ENCODE data around the gene OR2V2.

OR2V2 gene

DNA sequence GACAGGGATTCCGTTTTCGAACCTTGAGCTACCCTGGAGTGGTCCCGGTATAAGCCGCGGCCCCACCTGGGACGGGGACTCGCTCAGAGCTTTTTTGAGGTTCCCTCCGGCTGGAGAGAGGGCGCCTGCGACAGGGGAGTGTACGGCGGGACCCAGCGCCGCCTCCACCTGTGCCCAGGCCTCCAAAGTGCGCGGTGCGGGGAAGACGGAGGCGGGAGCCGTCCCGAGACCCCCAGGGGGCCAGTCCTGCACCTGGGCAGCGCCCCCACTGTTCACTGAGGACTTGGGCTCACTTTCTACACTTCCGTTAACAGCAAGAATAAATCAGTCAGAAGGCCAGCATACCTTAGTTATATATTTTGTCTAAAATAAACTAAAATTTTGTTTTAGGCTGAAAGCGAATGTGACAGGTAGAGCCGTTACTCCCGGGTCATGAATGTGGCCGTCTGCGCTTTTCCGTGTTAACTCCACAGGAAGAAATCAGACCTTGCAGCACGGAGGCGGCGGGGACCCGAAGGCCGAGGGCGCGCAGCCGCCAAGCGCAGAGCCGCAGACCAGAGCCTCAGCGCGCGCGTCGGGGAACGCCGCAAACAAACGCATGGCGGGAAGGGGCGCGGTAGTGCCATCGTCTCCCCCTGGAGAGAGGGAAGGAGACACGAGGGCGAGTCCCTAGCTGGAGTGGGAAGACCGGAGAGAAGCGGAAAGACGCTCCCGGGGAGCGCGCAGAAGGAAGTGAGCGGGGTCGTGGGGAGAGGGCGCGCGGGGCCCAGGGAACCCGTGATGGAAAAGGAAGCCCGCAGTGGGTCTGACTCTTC is 43.5 kb downstream of the OR2V2 start:
- DNase-seq (ENCODE audit: low read depth), result no peak

DNA sequence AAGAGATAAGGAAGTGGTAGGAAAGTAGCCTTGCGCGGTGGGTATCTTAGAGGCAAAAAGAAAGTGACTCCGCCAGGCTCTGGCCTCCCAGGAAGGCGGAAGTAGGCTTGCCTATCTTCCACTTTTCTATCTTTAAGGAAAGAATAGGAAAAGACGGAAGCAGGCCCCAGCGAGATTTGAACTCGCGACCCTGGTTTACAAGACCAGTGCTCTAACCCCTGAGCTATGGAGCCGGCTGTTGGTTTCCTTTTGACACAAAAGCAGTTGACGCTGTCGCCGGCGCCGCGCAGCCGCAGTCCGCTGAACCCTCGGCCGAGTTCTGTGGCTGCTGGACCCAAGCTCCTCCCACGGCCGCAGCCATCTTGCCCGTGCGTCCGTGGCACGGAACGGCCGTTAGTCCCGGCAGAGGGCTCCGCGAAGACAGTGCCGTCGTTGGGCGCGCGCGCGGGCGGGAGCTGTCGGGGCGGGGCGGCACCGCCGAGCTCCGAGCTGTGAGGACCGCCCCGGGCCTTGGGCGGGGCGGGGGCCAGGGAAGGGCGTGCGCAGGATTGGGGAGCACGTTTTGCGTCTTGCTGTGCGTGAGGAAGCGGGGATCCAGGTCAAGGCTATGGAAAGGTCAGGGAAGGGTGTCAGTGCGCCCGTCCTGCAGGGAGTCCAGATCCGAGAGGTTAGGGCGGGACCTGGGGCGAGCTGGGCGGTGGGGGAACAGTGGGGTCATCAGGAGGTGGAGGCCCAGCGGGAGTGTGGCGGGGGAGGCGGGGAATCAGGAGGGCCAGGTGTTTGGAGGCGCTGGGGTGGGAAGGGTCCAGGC is 44.3 kb downstream of the OR2V2 start:
- peak; percentile 89 for DNase-seq (ENCODE audit: low read depth)

DNA sequence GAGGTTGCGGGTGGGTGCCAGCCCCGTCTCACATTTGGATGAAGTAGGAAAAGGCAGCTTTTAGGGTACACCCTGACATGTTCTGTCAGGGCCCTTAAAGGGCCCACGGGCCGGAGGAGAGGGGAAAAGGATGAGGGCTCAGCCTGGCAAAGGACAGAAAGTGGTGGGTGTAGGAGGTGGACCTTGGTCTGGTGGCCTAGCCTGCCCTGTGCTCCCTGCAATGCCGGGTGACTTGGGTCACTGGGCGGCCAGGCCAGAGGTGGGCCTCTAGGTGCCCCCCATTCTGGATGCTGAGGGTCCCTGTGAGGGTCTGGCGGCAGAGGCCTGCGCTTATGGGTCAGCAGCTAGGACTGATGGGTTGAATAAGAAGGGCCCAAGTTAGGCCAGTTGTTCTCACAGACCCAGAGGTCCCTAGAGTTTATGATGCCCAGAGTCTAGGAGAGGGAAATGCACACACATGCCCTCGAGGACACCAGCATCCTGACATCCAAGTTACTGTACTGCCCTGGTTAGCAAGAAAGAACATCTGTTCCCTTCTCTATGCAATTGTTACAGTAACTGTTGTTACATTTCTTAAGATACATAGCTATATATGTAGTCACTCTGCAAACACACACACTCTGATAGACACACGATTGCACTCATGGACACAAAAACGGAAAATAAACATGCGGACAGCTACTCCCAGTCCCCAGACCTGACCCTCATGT is 45.1 kb downstream of the OR2V2 start:
- DNase-seq (ENCODE audit: low read depth), result no peak

DNA sequence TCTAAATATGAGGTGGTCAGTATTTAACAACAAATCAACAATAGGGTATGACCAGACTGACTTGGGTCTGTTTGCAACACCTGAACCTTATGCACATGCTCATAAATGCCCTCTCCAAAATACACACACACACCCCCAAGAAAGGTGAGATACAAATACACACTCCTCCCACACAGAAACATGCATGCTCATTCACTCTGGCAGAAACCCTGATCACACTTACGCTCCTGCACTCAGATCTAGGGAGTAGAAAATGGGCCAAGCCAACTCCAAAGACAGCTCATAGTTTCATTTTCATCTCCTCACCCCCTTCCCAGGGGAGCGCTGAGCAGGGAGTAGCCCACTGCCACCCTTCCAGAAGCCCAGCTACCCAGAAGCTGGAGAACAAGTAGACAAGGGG is 46.3 kb downstream of the OR2V2 start:
- no peak for DNase-seq (ENCODE audit: low read depth)

DNA sequence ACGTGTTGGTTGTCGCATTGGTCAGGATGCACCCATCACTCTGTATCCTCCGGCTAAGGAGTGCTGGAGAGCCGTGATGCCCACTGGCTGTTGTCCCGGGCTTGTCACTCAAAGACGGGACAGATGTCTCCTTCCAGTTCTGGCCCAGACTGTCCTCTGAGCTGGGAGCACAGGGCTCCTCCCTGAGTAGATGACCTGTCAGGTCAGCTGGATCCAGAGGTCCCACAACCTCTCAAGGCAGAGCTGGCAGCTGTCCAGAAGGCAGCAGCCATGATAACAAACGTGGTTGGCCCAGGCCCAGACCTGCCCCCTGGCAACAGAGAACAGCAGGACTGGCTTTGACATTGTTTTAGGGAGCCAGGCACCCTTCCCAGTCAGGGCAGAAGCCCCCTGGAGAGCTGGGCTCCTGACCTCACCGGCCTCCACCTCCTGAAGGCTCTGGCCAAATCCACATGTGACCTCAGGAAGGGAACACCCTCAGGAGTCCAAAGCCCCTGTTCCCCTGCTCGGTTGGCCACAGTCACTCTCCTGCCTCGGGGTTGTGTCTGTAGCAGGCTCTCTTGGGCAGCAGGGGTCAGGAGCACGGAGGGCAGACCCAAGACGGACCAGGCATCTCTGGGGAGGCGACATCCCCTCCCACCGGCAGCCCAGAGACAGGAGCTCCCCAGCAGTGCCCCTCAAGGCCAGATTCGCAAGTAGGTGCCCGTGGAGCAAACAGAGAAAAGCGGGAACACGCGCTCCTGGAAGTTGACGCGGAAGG is 47.3 kb downstream of the OR2V2 start:
- DNase-seq (ENCODE audit: low read depth), result no peak

DNA sequence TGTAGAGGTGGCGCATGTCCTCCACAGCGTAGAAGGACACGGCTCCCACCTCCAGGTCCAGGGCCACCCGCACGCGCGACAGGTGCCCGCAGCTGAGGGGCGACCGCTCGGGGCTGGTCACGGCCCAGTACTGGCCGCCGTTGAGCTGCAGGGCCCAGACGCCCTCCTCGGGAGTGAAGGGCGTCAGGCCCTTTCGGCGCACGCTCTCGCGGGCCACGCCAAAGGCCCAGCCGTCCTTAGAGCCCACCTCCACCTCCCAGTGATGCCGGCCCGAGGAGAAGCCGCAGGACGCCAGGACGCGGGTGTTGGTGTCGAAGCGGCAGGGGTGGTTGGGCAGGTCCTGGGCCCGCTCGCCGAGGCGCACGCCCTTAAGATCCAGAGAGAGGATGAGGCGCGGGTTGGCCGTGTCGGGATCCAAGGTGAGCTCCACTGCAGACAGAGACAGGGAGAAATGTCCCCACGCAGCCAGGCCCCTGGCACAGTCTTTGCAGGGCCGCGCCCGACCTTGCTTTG is 47.9 kb downstream of the OR2V2 start:
- no peak for DNase-seq (ENCODE audit: low read depth)

DNA sequence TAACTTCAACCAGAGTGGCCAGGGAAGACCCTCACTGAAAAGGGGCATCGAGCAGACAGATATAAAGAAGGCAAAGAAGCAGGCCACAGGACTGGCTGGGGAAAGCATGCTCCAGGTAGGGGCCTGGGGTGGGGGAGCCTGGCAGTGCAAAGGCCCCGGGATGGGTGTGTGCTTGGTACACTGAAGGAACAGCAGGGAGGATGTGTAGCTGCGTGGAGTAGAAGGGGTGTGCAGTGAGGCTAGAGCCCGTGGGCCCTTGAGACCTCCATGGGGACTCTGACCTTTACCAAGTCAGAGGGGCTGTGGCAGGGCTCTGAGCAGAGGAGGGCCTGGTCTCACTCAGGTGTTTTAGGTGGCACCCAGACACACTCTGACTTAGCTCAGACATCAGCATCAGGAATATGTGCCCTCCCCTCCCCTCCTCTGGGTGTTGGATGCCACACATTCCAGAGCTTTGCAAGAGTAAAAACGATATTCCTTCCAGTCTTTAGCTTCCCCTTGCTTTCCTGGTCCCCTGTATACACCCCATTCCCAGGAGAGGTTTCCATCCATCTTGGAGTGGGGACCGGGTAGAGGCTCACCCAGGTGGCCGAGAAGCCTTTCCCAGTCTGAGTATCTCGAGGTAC is 50.1 kb downstream of the OR2V2 start:
- no peak for DNase-seq (ENCODE audit: low read depth)

DNA sequence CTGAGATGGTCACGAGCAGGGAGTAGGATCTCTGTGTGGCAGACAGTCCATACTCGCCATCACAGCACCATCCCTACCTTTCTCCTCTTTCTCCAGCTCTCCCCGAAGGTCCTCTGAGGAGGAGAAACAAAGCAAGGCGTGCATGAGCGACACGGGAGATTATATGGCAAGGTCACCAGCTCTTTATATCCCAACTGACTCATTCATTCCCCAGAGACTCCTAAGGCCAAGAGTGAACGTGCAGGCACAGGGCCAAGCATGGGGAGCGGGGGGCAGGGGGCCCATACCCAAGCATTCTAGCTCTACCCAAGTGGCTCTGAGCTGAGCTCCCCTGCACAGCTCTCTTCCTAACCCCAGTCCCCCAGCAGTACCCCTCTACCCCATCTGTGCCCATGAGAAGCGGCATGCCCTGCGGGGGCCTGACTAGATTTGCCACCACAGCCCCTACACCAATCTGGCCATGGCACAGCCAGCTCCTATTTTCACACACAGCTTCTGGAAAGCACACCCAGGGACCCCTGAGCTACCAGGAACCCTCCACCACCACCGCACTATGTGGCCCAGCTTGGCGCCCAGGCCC is 50.8 kb downstream of the OR2V2 start:
- no peak for DNase-seq (ENCODE audit: low read depth)

DNA sequence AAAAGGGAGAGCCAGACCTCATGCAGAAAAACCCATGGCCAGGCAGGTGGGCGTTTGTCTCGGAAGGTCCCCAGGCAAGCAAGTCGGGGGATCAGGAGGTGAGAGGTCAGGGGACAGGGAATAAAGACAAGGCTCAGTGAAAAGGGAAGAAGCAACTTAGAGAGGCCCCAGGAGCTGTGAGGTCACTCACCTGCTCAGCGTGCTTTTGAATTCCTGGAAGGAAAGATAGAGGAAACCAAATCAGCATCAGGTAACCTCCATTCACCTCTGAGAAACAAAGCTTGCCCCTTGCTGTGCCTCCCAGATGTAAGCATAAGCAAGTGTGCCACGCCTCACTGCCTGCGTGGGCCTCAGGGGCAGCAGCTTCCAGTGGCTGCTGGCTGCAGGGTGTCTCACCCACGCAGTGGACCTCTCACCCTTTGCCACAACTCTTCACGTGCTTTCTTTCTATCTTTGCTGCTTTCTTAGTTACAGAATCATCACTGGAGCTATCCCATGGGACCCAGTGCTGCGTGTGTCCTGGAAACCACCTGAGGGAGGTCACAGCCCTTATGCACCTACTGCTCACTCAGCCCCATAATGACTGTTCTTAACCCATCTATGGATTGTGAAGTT is 51.6 kb downstream of the OR2V2 start:
- no peak for DNase-seq (ENCODE audit: low read depth)

DNA sequence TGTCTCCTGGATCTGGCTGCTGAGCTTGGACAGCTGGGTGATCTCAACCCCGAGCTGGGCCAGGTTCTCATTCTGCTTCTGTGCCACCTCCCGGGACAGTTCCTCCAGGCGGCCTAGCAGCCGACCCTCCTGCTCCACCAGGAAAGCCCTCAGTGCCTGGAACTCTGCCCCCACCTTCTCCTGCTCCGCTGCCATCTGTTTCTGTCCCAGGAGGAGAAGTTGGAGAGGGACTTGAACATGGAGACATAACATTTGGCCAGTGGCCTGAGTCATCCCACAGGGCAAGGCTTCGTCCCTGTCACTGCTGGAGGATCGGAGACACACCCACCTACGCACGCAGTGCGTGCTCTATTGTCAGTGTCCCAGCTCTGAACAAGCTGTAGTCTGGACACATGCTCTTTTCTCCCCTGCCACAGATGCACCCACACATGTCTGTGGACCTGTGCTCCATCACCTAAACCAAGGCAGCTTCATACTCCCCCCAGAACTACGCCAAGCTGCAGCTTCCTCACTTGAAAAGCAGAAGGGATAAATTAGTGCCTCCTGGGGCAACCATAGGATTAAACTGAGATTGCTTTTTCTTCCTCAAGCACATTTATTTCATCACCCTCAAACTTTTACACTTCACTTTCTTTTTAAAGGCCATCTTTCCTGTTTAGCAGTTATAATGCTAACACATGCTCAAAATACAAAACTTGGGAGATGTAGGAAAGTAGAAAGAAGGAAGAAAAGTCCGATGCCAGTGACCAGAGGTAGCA is 52.7 kb downstream of the OR2V2 start:
- DNase-seq (ENCODE audit: low read depth), result no peak

DNA sequence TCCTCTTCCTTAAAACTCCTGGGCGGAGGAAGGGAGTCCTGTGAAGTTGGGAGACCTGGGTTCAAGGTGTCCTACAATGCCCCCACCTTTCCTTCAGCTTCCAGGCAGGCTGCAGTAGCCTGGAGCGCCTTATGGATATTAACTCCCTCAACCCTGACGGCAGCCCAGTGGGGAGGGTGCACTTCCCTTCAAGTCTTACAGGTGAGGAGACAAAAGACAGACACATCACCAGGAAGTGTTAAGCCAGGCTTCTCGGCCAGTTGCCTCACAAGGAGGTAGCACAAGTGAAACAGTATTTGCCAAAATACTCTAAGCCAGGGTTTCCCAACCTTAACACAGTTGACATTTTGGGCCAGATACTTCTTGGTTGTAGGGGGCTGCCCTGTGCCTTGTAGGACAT is 53.4 kb downstream of the OR2V2 start:
- DNase-seq (ENCODE audit: low read depth), result no peak

DNA sequence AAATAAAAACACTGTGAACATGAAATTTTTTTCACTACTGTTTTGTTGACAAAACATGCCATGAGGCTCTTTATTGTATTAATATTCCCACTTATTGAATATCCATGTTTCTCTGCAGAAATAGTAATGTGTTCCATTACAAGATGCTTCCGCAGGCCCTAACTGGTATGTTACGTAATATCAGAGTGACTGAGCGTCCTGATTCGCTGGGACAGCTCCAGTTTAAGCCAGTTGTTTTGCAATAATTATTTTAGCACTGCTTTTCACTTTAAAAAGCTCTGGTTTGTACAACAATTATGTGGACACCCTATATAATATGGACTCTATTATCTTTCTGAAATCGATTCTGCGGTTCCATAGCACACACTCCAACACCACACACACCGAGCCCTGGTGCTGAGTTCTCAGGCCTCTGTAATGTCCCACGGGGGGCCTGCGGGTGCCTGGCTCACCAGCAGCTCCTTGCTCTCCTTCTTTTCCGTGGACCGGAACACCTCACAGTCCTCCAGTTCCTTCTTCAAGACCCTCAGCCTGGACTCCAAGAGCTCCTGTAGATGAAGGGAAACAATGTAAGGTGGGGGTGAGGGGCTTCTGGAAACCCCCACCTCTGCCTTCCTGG is 55.8 kb downstream of the OR2V2 start:
- no peak for DNase-seq (ENCODE audit: low read depth)

DNA sequence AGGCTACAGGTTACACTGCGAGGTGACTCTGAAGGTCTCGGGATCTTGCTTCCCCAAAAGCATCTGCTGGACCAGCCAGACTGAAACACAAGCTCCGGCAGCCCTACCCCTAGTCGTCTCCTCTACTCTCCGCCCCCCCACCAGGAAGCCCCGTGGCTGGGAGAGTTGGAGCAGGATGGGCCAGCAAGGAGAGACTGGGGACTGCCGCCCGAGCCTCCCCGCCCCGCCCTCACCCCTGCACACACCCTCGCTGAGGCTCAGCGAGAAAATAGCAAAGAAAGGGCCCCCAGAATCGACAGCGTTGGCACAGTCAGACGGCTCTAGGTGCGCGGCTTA is 56.4 kb downstream of the OR2V2 start:
- no peak for DNase-seq (ENCODE audit: low read depth)

DNA sequence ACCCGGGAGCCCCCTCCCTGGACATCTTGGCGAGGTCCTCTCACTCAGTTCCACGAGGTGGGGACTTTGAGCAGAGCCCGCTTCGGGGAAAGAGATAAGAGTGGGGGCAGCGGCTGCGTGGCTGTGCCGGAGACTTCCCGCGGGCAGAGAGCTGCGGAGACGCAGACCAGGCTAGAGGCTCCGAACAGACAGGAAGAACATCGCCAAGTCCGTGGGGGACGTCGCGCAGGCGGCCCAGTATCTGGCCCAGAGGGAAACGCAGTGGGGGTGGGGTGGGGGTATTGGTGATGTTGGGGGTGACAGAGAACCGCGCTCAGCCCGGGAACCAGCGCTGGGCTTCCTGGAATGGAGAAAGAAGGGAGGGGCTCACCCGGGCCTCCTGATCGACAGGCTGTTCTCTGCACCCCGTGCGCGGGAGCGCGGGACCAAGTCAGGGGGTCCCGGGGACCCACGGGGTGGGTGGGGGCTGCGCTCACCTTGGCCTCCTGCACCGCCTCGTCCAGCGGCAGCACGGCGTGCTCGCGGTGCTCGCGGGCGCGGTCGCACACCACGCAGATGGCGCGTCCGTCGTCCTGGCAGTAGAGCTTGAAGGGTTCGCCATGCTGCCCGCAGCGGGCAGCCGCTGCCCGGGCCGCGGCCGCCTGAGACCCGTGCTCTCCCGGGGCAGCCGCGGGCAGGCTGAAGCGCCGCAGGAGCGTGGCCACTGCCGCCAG is 56.9 kb downstream of the OR2V2 start:
- DNase-seq (ENCODE audit: low read depth), result no peak

DNA sequence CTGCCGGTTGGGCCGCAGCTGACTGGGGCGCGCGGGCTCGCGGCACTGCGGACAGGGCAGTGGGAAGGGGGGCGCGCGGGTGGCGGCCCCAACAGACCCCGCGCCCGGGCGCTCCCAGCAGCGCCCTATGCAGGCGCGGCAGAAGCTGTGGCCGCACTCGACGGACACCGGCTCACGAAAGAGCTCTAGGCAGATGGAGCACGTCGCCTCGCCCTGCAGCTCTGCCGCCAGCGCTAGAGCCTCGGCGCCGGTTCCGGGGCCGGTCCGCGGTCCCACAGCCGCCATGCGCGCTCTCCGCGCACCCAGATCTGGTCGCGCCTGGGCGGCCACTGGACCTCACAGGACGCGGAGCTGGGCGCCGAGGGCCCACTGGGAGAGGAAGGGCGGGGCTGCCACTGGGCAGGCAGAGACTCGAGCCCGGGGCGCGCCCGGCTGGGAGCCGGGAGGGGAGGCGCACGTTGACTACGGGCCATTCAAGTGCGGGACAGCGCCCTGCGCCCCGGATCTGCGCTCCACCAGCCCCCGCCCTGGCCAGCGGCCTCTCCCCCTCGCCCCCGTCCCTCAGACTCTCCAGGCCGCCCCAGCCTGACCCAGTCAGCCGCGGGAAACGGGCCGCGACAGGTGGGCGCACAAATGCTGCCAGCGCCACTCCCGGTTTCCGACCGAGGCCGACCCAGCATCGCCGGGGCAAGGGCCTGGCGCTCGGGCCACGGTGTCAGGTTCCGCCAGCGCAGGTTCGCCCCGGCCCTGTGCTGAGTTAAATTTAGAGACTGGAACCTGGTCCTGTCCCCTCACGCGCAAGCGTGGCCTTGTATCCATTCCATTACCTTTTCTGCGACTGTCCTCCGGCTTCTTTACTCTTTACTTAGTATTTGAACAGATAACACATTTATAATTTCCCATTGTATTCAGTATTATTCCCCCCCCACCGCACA is 57.7 kb downstream of the OR2V2 start, which contains the start of gene TRIM7:
Gene TRIM7, minus strand, starts transcription at position 371 of the 935 bp plus-strand sequence. Its CDS starts 86 bp downstream, at position 285.
- DNase-seq (ENCODE audit: low read depth), result no peak

DNA sequence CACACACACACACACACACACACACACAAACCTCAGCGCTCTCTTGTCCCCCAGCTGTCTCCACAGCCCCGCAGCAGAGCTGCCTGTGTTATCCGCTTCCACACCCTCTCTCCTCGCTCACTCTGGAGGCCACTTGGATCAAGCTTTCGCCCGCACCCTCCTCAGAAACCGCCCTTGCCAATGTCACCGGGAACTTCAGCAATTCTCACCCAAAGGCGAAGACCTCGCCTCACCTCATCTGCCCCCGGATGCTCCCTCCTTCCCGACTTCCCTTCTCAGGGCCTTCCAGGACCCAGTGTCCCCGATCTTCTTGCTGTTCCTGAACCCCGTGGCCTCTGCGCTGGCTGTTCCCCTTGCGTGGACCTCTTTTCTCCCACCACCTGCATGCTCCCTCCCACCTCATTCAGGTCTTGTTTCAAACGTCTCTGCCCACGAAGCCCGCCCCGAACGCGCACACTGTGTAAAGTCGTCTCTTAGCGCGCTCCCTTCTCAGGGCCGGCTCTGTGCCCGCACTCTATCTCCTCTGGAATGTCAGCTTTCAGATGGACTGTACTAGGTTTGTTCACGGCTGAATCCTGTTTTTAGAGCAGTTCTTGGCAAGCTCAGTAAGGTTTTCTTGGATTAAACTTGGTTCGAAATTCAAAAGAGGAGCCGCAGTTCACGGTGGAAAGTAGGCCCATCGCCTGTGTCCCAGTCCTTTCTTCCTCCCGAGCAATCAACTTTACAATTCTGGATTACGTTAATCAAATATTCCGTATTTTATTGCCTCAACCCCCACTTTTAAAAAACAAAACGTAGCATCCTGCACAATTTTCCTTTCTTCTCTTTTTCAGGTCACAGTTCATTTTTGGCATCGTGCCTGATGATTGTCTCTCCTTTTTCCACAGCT is 58.6 kb downstream of the OR2V2 start:
- DNase-seq (ENCODE audit: low read depth), result no peak

All from stromal cell of bone marrow (primary cell).